HepG2 (cell line): ENCODE measurements around the gene CLEC14A. TPM values are rescaled to one million over a fixed set of nuclear protein-coding genes. Genes with fewer than 3 reads are reported as not detected.

Experiments
- ATAC-seq: fragments of 200-7000 bp; cut with Tn5 transposase; 3 replicates; pipeline ENCODE4 v1.9.1; 2020; ENCODE audit warnings: mild to moderate bottlenecking, moderate library complexity
- BruUV-seq: library from RNA; stranded (reverse); fragments of 400-500 nt; replicated peaks from 2 replicates; lab custom pipeline; 2021; lab: Mats Ljungman, UMichigan
- CTCF ChIA-PET: fragments of 300-600 bp; formaldehyde crosslinking; extraction: SDS; loops from one replicate; lab custom pipeline; 2021; ENCODE audit warnings: low total read pairs, inconsistent platforms, low intra/inter-chr PET ratio; lab: Yijun Ruan, JAX
- POLR2A ChIA-PET: fragments of 350-600 bp; sonication (Branson Sonifier 250); formaldehyde crosslinking; loops from one replicate; lab custom pipeline; 2020; ENCODE audit warnings: antibody characterized with exemption, inconsistent platforms; lab: Yijun Ruan, JAX
- DNase-seq: peaks from one replicate; pipeline ENCODE4 v3.0.0-alpha.2; 2015; ENCODE audit warnings: low spot score
- FAIRE-seq: peaks from 3 replicates; lab custom pipeline; 2011; peaks lifted over from hg19 to GRCh38; lab: Jason Lieb, UNC
- H2AFZ ChIP-seq: one replicate; pipeline ENCODE4 v1.6.1; 2011; ENCODE audit warnings: low read length, inconsistent platforms
- H3K27ac ChIP-seq: fragments of 300-600 bp; 3 replicates; pipeline ENCODE4 v1.8.0; 2011; ENCODE audit warnings: mixed run types, mild to moderate bottlenecking, mixed read lengths, low read length, inconsistent platforms; ENCODE audit not compliant: insufficient read depth; ENCODE audit errors: extremely low read length
- H3K27me3 ChIP-seq, 2 experiments: fragments of 200-600 bp in 1 of 2; 2 replicates in 1 of 2; 3 replicates in 1 of 2; pipeline versions ENCODE4 v1.6.0 to v1.8.0; 2011; ENCODE audit warnings: low read length in 2 of 2, mild to moderate bottlenecking in 2 of 2, moderate library complexity in 2 of 2, inconsistent platforms in 1 of 2; ENCODE audit not compliant: insufficient read depth in 2 of 2, control insufficient read depth in 1 of 2
- H3K36me3 ChIP-seq, 2 experiments: fragments of 200-600 bp in 1 of 2; replicated peaks in 1 of 2; 2 replicates in 1 of 2; 3 replicates in 1 of 2; pipeline versions ENCODE4 v1.5.1 to v1.8.0; 2011; ENCODE audit warnings: low read length in 2 of 2, inconsistent platforms in 1 of 2; ENCODE audit not compliant: insufficient read depth in 2 of 2, control insufficient read depth in 1 of 2
- H3K4me1 ChIP-seq: 2 replicates; pipeline ENCODE4 v1.5.1; 2012; ENCODE audit warnings: low read length, inconsistent platforms; ENCODE audit not compliant: insufficient read depth
- H3K4me2 ChIP-seq: 2 replicates; pipeline ENCODE4 v1.6.0; 2011; ENCODE audit warnings: low read depth, low read length, inconsistent platforms
- H3K4me3 ChIP-seq, 3 experiments: fragments of 200-600 bp in 1 of 3; sonication (generic), shearing (Covaris generic) in 1 of 3; replicated peaks in 1 of 3; 2 replicates each; pipeline ENCODE4 v1.5.1; 2011 to 2016; ENCODE audit warnings: low read length in 3 of 3, inconsistent platforms in 2 of 3, low read depth in 2 of 3, mild to moderate bottlenecking in 2 of 3, control low read depth in 1 of 3, mixed read lengths in 1 of 3; ENCODE audit not compliant: insufficient read depth in 1 of 3
- H3K79me2 ChIP-seq: one replicate; pipeline ENCODE4 v1.6.1; 2011; ENCODE audit warnings: low read length, inconsistent platforms; ENCODE audit not compliant: insufficient read depth
- H3K9ac ChIP-seq: 2 replicates; pipeline ENCODE4 v1.6.0; 2011; ENCODE audit warnings: mild to moderate bottlenecking, low read depth, low read length, inconsistent platforms; ENCODE audit not compliant: insufficient read depth
- H3K9me3 ChIP-seq: 2 replicates; pipeline ENCODE4 v1.5.1; 2012; ENCODE audit warnings: mild to moderate bottlenecking, low read length
- H4K20me1 ChIP-seq: 2 replicates; pipeline ENCODE4 v1.6.0; 2011; ENCODE audit warnings: inconsistent platforms, mild to moderate bottlenecking, low read length, moderate library complexity; ENCODE audit not compliant: insufficient read depth
- BCLAF1 ChIP-seq: fragments of 450-650 bp; IDR thresholded peaks from 2 replicates; pipeline ENCODE4 v1.6.1; 2017; ENCODE audit warnings: mild to moderate bottlenecking
- in situ Hi-C: cut with HindIII; loops from 2 replicates; pipeline ENCODE4 v1.10.0; 2017; ENCODE audit warnings: low pct_unique_long_range_greater_than_20kb; ENCODE audit not compliant: extremely low pct_ligation_motif_present
- intact Hi-C: fragments of 100-400 bp; cut with micrococcal nuclease; formaldehyde crosslinking; loops from one replicate; pipeline ENCODE4 v1.10.0; 2022; ENCODE audit not compliant: unreplicated experiment
- polyA plus RNA-seq, 8 experiments: library from polyadenylated mRNA; depleted of rRNA in 3 of 8; stranded (reverse) in 7 of 8; unstranded in 1 of 8; fragments of >200 nt; fragmentation: Illumina TruSeq in 4 of 8; extraction: Trizol in 4 of 8; gene quantifications; 2 replicates each; pipeline versions ENCODE4 v1.2.1 to v1.2.3, GENCODE V29; 2011 to 2016; ENCODE audit warnings: low read depth in 4 of 8, missing spikeins in 1 of 8, mixed read lengths in 1 of 8; ENCODE audit not compliant: insufficient read depth in 1 of 8
- total RNA-seq, 5 experiments: library from RNA; depleted of rRNA; stranded (reverse); fragments of >200 nt; fragmentation: Illumina TruSeq; extraction: Trizol; gene quantifications; 2 replicates each; pipeline ENCODE4 v1.2.3, GENCODE V29; 2016; ENCODE audit warnings: low read depth in 1 of 5
- TF ChIP-seq, protein P1 (sequence below): sonication (generic); formaldehyde crosslinking; IDR thresholded peaks from 2 replicates; pipeline ENCODE4 v1.4.0; 2020; ENCODE audit warnings: mild to moderate bottlenecking, missing genetic modification reagents
- TF ChIP-seq, protein P2 (sequence below): fragments of 450-650 bp; IDR thresholded peaks from 2 replicates; pipeline ENCODE4 v1.6.1; 2017

The CLEC14A gene
- total and polyA plus RNA-seq, 2 of the 13 experiments (the other 11 are each of a cell fraction or from before 2014, with no cell fraction given), result not detected

- TF ChIP-seq, protein P1, sequence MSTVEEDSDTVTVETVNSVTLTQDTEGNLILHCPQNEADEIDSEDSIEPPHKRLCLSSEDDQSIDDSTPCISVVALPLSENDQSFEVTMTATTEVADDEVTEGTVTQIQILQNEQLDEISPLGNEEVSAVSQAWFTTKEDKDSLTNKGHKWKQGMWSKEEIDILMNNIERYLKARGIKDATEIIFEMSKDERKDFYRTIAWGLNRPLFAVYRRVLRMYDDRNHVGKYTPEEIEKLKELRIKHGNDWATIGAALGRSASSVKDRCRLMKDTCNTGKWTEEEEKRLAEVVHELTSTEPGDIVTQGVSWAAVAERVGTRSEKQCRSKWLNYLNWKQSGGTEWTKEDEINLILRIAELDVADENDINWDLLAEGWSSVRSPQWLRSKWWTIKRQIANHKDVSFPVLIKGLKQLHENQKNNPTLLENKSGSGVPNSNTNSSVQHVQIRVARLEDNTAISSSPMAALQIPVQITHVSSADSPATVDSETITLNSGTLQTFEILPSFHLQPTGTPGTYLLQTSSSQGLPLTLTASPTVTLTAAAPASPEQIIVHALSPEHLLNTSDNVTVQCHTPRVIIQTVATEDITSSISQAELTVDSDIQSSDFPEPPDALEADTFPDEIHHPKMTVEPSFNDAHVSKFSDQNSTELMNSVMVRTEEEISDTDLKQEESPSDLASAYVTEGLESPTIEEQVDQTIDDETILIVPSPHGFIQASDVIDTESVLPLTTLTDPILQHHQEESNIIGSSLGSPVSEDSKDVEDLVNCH, result no peak
- TF ChIP-seq BCLAF1, result no peak
- TF ChIP-seq, all 625 proteins: peak for 0
Observed at GRCh38 chr14:38243696-38244240, 12.1 kb downstream of the CLEC14A start (continued).

- Histone ChIP-seq H3K4me3 (no peak overlapping the region), H3K27ac (no peak overlapping the region), H2AFZ (no peak overlapping the region), H3K4me1 (no peaks in the 10 kb centered on the region), H3K9ac (no peak overlapping the region), H4K20me1 (no peaks in the 10 kb centered on the region), H3K4me2 (no peak overlapping the region), H3K27me3 (no peaks in the 10 kb centered on the region), H3K9me3 (no peaks in the 10 kb centered on the region), H3K36me3 (no peaks in the 10 kb centered on the region), H3K79me2 (no peaks in the 10 kb centered on the region)
- no peak for FAIRE-seq
- in situ Hi-C loops (no loop called here), intact Hi-C loops (no loop called here)
- TF ChIP-seq, protein P2, sequence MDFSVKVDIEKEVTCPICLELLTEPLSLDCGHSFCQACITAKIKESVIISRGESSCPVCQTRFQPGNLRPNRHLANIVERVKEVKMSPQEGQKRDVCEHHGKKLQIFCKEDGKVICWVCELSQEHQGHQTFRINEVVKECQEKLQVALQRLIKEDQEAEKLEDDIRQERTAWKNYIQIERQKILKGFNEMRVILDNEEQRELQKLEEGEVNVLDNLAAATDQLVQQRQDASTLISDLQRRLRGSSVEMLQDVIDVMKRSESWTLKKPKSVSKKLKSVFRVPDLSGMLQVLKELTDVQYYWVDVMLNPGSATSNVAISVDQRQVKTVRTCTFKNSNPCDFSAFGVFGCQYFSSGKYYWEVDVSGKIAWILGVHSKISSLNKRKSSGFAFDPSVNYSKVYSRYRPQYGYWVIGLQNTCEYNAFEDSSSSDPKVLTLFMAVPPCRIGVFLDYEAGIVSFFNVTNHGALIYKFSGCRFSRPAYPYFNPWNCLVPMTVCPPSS, result no peak
- DNase-seq, result no peak
- BruUV-seq, result no TSS peak
- no peak for ATAC-seq
- POLR2A ChIA-PET, result no interaction called here
- CTCF ChIA-PET, result no interaction called here
Observed at GRCh38 chr14:38238878-38239277, 17.0 kb downstream of the CLEC14A start.
